Measurements from ENCODE around the gene RGL1. TPM values are rescaled to one million over a fixed set of nuclear protein-coding genes. Genes with fewer than 3 reads are reported as not detected.

Gene RGL1
- total RNA-seq, 1 experiment from 2014 or later: 1.5 TPM

DNA sequence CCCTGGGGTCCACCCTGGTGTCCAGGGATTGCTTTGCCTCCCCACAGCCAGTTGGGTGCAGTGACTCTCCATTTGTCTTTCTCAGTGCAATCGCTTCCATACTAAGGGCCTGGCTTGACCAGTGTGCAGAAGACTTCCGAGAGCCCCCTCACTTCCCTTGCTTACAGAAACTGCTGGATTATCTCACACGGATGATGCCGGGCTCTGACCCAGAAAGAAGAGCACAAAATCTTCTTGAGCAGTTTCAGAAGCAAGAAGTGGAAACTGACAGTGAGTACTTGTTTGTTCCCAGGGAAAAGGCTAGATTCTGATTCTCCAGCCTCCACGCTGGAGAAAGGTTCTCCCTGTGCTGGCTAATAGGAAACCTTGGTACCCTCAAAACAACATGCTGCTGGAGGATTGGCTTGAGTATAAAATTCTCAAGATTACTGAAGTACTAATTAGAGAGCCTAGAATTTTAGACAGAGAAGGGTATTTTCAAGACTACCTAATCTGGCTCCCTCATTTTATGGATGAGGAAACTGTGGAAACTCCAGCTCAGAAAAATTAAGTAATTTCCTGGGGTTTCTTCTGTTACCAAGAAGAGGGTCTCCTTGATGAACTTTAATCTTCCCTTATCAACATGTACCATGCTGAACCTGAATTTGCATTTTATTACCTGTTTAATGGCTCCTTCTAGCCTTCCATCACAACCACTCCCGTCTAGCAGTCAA, 75.8 kb downstream of the RGL1 start:
- POLR2A ChIA-PET (ENCODE audit: unreplicated experiment): no interaction called here

DNA sequence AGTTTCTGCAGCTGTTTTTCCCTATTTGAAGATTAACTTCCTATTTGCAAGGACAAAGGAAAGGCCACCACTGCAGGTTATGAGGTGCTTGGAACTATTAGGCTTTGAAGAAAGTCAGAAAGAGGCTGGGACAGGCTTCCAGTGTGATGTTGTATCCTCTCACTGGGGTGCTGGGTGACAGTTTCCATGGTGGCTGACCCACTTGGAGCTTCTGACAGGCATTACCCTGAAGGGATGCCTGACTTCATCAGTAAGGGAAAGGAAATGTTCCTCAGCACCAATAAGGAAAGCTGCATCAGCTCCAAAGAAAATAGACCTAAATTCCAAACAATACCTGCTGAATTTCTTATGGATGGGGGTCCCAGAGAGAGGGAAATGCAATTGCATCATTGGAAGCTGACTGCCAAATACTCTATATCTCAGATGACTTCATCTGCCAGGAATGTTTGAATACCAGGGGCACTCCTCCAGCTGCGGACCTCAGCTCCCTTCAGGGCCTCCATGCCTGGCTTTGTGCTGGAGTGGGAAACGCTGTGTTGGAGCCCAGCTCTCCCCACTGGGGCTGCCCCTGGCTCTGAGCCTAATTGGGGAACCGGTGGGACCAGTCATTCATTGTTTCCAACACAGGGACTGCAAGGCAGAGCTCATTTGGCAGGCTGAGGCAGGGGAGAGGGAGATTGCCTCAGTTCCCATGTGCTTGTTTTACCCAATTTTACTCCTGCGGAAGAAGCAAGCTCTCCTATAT, 76.6 kb downstream of the RGL1 start:
- H3K4me3 ChIP-seq (ENCODE audit: low read length): no peak overlapping the region
- H3K9me3 ChIP-seq (ENCODE audit: low read length): no peaks in the 10 kb centered on the region
- H3K9me2 ChIP-seq (replicated peaks; ENCODE audit: low read length): no peaks in the 10 kb centered on the region
- H2AFZ ChIP-seq (ENCODE audit: low read length): 0 out of 2 replicates have a peak overlapping the region, but pooled peaks have one; percentile 50
- CTCF ChIA-PET: interaction anchor here (0.5 kb wide), 1 partner anchor 31 kb away, joined by 4 read pairs; no protein-coding TSS in a partner anchor
- intact Hi-C loops (cut with micrococcal nuclease): no loop called here
- TF ChIP-seq EZH2phosphoT487 (IDR thresholded peaks at IDR 0.05; ENCODE audit: borderline replicate concordance, low read length) (no peak), EZH2 (IDR thresholded peaks at IDR 0.05; ENCODE audit: low read length, unreplicated experiment) (no peak)
- TF ChIP-seq, protein P1, sequence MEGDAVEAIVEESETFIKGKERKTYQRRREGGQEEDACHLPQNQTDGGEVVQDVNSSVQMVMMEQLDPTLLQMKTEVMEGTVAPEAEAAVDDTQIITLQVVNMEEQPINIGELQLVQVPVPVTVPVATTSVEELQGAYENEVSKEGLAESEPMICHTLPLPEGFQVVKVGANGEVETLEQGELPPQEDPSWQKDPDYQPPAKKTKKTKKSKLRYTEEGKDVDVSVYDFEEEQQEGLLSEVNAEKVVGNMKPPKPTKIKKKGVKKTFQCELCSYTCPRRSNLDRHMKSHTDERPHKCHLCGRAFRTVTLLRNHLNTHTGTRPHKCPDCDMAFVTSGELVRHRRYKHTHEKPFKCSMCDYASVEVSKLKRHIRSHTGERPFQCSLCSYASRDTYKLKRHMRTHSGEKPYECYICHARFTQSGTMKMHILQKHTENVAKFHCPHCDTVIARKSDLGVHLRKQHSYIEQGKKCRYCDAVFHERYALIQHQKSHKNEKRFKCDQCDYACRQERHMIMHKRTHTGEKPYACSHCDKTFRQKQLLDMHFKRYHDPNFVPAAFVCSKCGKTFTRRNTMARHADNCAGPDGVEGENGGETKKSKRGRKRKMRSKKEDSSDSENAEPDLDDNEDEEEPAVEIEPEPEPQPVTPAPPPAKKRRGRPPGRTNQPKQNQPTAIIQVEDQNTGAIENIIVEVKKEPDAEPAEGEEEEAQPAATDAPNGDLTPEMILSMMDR (conservative IDR thresholded peaks at IDR 0.05; ENCODE audit: low read depth, low read length): no peak
- no peak overlapping the region for H3K9ac ChIP-seq (ENCODE audit: low read length)
- H4K20me1 ChIP-seq (ENCODE audit: low read length): no peaks in the 10 kb centered on the region
- no peaks in the 10 kb centered on the region for H3K36me3 ChIP-seq (ENCODE audit: low read depth, low read length)
- ATAC-seq (peak; percentile 92), DNase-seq (peak; percentile 89)
- BruUV-seq (replicated peaks): no TSS peak
- H3K27me3 ChIP-seq (ENCODE audit: low read length): no peaks in the 10 kb centered on the region
- H3K4me1 ChIP-seq (ENCODE audit: insufficient read depth, low read length): peaks cover 25% of the 10 kb centered on the region
- POLR2A ChIA-PET (ENCODE audit: unreplicated experiment): no interaction called here
- H3K27ac ChIP-seq (ENCODE audit: low read length): peak overlapping the region; percentile 43
- H3K4me2 ChIP-seq (ENCODE audit: low read length): peak overlapping the region; percentile 58
- no peaks in the 10 kb centered on the region for H3K79me2 ChIP-seq (ENCODE audit: low read length)
- no peaks in the 10 kb centered on the region for H3F3A ChIP-seq (ENCODE audit: low read length, unreplicated experiment)

More for the DNA sequence above, 75.8 kb downstream of the RGL1 start:
- Histone ChIP-seq H3K4me2 (ENCODE audit: low read length) (no peak overlapping the region), H3K9ac (ENCODE audit: low read length) (no peak overlapping the region), H4K20me1 (ENCODE audit: low read length) (no peaks in the 10 kb centered on the region), H3K79me2 (ENCODE audit: low read length) (no peaks in the 10 kb centered on the region), H3K9me3 (ENCODE audit: low read length) (no peaks in the 10 kb centered on the region), H3K27me3 (ENCODE audit: low read length) (no peaks in the 10 kb centered on the region), H3K27ac (ENCODE audit: low read length) (no peak overlapping the region), H3K4me1 (ENCODE audit: insufficient read depth, low read length) (peaks cover 25% of the 10 kb centered on the region), H3F3A (ENCODE audit: low read length, unreplicated experiment) (no peaks in the 10 kb centered on the region), H3K9me2 (replicated peaks; ENCODE audit: low read length) (no peaks in the 10 kb centered on the region), H3K36me3 (ENCODE audit: low read depth, low read length) (no peaks in the 10 kb centered on the region), H3K4me3 (ENCODE audit: low read length) (no peak overlapping the region), H2AFZ (ENCODE audit: low read length) (no peak overlapping the region)
- intact Hi-C loops (cut with micrococcal nuclease): no loop called here
- BruUV-seq (replicated peaks): no TSS peak
- TF ChIP-seq EZH2 (IDR thresholded peaks at IDR 0.05; ENCODE audit: low read length, unreplicated experiment) (no peak), EZH2phosphoT487 (IDR thresholded peaks at IDR 0.05; ENCODE audit: borderline replicate concordance, low read length) (no peak)
- TF ChIP-seq, protein P1 (conservative IDR thresholded peaks at IDR 0.05; ENCODE audit: low read depth, low read length): no peak
- CTCF ChIA-PET: no interaction called here
- ATAC-seq: no peak
- no peak for DNase-seq

Data from PC-3 (cell line).